HG03521 (cell line): ENCODE data around the gene COL17A1.

ENCODE experiments used
- ATAC-seq: cut with Tn5 transposase; IDR thresholded peaks from one replicate; pipeline ENCODE4 v1.9.1; 2021; ENCODE audit warnings: mild to moderate bottlenecking, moderate library complexity; ENCODE audit not compliant: unreplicated experiment

COL17A1 gene

GRCh38 chr10:103995134-103995533 lies 90.5 kb downstream of the COL17A1 start:
- no peak for ATAC-seq

DNA sequence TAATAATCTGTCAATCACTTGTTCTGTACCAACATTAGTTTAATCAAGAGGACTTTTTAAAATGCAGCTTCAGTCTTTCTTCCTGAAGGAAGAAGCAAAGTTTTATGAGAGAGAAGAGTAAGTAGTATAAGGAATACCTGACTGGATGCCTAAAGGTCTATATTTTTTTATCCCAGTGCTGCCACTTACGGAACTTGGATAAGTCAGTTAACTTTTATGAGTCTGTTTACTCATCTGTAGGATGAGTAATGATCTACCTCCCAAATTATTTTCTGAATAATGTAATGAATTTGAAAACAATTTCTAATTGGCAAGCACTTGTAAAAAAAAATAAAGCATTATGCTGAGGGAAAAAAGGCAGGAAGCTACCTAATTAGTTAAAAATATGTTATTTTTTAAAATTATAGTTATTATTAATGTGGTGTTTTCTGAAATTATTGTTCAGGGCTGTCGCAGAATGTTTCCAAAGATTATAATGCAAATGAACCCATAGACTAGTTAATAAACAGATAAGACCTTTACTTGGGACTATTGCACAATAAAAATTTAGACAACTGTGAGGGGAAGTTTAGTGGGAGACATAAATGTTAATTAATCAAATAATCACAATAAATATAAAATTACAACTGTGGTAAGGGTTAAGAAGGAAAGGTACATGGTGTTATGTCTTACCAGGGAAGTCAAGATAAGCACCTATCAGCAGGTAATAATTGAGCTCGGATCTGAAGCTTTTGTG lies 94.1 kb downstream of the COL17A1 start:
- ATAC-seq: no peak

- no peak for ATAC-seq
These were observed 95.1 kb downstream of the COL17A1 start for GRCh38 chr10:103990531-103990930.

GRCh38 chr10:103990121-103990520 lies 95.6 kb downstream of the COL17A1 start:
- no peak for ATAC-seq

DNA sequence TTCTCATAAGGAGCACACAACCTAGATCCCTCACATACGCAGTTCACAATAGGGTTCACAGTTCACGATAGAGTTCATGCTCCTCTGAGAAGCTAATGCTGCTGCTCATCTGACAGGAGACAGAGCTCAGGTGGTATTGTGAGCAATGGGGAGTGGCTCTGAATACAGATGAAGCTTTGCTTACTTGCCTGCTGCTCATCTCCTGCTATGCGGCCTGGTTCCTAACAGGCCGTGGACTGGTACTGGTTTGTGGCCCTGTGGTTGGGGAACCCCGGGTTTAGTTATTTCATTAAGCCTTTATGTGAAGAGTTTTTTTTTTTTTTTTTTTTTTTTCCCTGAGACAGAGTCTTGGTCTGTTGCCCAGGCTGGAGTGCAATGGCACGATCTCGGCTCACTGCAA lies 99.3 kb downstream of the COL17A1 start:
- no peak for ATAC-seq

DNA sequence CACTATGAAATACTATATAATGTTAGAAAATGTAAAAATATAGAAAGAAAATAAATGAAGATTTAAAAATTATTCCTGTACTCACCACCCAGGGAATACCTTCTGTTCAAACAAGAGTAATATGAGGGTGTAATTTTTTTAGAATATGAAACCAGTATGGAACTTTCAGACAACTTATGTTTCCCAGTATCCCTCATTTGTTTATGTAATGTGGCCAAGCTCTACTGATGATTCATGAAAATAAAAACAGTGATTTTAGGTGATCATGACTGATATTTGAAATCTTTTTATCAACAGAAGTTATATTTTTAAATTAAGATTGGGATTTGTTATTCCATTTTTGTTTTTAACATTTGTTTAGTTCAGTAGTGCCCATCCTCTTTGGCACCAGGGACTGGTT lies 100.0 kb downstream of the COL17A1 start:
- ATAC-seq: no peak

DNA sequence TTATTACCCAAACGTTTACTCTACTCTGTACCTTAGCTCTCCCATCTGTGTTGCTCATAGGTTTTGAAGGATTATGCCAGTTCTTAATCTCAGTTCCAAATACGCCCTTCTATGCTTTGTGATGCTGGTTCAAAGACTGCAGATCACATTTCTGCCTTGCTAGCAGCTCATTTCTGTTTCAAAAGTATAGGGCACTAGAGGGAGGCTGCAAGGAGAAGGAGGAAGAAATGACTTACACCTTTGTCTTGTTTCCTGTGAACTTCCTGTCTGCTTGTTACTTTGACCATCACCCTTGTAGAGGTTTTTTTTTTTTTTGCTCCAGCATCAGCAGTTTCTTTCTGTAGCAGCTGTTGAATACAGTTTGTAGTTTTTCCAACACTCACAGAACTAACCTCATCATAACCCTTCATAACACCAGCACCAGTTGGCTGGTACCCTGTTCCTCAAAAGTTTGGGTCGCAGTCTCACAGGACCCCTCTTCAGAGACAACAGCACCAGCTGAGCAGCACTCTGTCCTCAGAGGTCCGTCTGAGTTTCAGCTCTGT lies 102.2 kb downstream of the COL17A1 start:
- peak; percentile 65 for ATAC-seq

- ATAC-seq: no peak
These were observed 103.0 kb downstream of the COL17A1 start for GRCh38 chr10:103982639-103983038.
